CD4-positive, alpha-beta memory T cell (primary cell): Measurements from ENCODE around the gene MXRA8. TPM values are rescaled to one million over a fixed set of nuclear protein-coding genes. Genes with fewer than 3 reads are reported as not detected.

ENCODE experiments used
- CTCF ChIA-PET: fragments of 350-600 bp; sonication (Branson Sonifier 250); formaldehyde crosslinking; loops from one replicate; lab custom pipeline; 2021; ENCODE audit warnings: inconsistent platforms; ENCODE audit not compliant: partially characterized antibody; lab: Charles Lee
- POLR2A ChIA-PET: fragments of 350-600 bp; sonication (Branson Sonifier 250); formaldehyde crosslinking; loops from one replicate; lab custom pipeline; 2021; ENCODE audit not compliant: partially characterized antibody; lab: Charles Lee
- DNase-seq, 5 donors: peaks; one replicate each; pipeline versions ENCODE4 v3.0.0 to v3.0.0-alpha.2; 2020 to 2022; ENCODE audit warnings: mixed read lengths in 1 of 5
- H3K27ac ChIP-seq: one replicate; pipeline ENCODE4 v1.7.0; 2013; ENCODE audit warnings: low read depth, low read length
- H3K27me3 ChIP-seq: 2 replicates; pipeline ENCODE4 v1.7.0; 2013; ENCODE audit warnings: mild to moderate bottlenecking, low read length, moderate library complexity; ENCODE audit not compliant: insufficient read depth
- H3K36me3 ChIP-seq: 2 replicates; pipeline ENCODE4 v1.7.0; 2013; ENCODE audit warnings: mild to moderate bottlenecking, low read length, moderate library complexity; ENCODE audit not compliant: insufficient read depth
- H3K4me1 ChIP-seq: 2 replicates; pipeline ENCODE4 v1.7.0; 2013; ENCODE audit warnings: mild to moderate bottlenecking, low read length, moderate library complexity; ENCODE audit not compliant: insufficient read depth
- H3K4me3 ChIP-seq, 2 donors: one replicate each; pipeline ENCODE4 v1.7.0; 2013; ENCODE audit warnings: low read length in 2 of 2, mild to moderate bottlenecking in 1 of 2
- H3K9me3 ChIP-seq, 2 donors: one replicate each; pipeline ENCODE4 v1.7.0; 2013; ENCODE audit warnings: low read length in 2 of 2, control low read depth in 1 of 2; ENCODE audit not compliant: control insufficient read depth in 1 of 2
- H3K27ac Mint-ChIP-seq, 7 donors: one replicate each; pipeline ENCODE4 v1.8.0; 2020 to 2021; ENCODE audit warnings: mixed read lengths in 7 of 7, mild to moderate bottlenecking in 6 of 7, inconsistent platforms in 3 of 7, moderate library complexity in 3 of 7
- H3K27me3 Mint-ChIP-seq, 2 donors: one replicate each; pipeline ENCODE4 v1.8.0; 2020 to 2021; ENCODE audit warnings: mixed read lengths in 2 of 2
- H3K36me3 Mint-ChIP-seq, 2 donors: one replicate each; pipeline ENCODE4 v1.8.0; 2020 to 2021; ENCODE audit warnings: mixed read lengths in 2 of 2, inconsistent platforms in 1 of 2, mild to moderate bottlenecking in 1 of 2
- H3K4me1 Mint-ChIP-seq, 4 donors: one replicate each; pipeline ENCODE4 v1.8.0; 2020 to 2021; ENCODE audit warnings: mixed read lengths in 4 of 4, mild to moderate bottlenecking in 1 of 4
- H3K4me3 Mint-ChIP-seq, 8 donors: one replicate each; pipeline ENCODE4 v1.8.0; 2020 to 2021; ENCODE audit warnings: mixed read lengths in 8 of 8, mild to moderate bottlenecking in 7 of 8, moderate library complexity in 6 of 8, inconsistent platforms in 3 of 8
- H3K9me3 Mint-ChIP-seq, 8 donors: one replicate each; pipeline ENCODE4 v1.8.0; 2020 to 2021; ENCODE audit warnings: mixed read lengths in 8 of 8, mild to moderate bottlenecking in 5 of 8, inconsistent platforms in 3 of 8, moderate library complexity in 1 of 8
- intact Hi-C: fragments of 100-400 bp; cut with micrococcal nuclease; formaldehyde crosslinking; loops from one replicate; pipeline ENCODE4 v1.15.1; 2023
- polyA plus RNA-seq, 2 donors: library from polyadenylated mRNA; unstranded; fragments of 300-500 nt; fragmentation: Illumina TruSeq; gene quantifications; one replicate each; pipeline ENCODE4 v1.2.3, GENCODE V29; 2021
- total RNA-seq, 2 experiments: library from RNA; stranded (reverse); gene quantifications; one replicate each; pipeline ENCODE4 v1.2.3, GENCODE V29; 2021

MXRA8 gene
- total and polyA plus RNA-seq, 4 experiments from 2014 or later, result 0.35 to 0.57 TPM; not detected in 2

DNA sequence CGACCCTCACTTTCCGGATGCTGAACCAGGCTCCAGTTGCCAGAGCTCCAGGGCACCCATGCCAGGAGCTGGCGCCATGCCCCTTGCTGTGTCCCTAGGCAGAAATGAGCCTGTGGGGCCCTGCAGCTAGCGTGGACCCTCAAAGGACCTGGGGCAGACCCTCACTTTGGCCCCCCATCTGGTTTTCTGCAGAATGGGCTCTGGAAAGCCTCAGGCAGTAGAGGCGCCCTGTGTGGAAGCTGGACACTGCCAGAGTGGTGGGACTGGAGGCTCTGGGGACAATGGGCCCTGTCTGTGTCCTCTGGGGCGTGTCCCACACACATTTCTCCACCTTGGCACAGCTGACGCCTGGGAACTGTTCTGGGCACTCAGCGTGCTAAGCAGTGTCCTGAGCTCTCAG, 22.9 kb upstream of the MXRA8 start:
- peaks cover 7% of the 10 kb centered on the region for H3K36me3 ChIP-seq
- H3K9me3 Mint-ChIP-seq, result no peaks in the 10 kb centered on the region
- DNase-seq, result no peak
- ChIA-PET CTCF (no interaction called here), POLR2A (interaction anchor here (0.7 to 1.0 kb wide), 2 partner anchors 9 to 18 kb away, joined by 3 read pairs; partner anchors contain the start of gene CCNL2)
- no peak overlapping the region for H3K4me3 Mint-ChIP-seq
- peaks cover 3 to 7% of the 10 kb centered on the region in 2 donors for H3K36me3 Mint-ChIP-seq
- no peaks in the 10 kb centered on the region for H3K9me3 ChIP-seq
- peaks cover 0 to under 1% (median 0%) of the 10 kb centered on the region in 4 donors for H3K4me1 Mint-ChIP-seq
- H3K27ac Mint-ChIP-seq, result no peak overlapping the region
- H3K27ac ChIP-seq, result no peak overlapping the region
- peaks cover under 1% of the 10 kb centered on the region for H3K4me1 ChIP-seq
- H3K4me3 ChIP-seq, result no peak overlapping the region
- intact Hi-C loops, result no loop called here
- H3K27me3 ChIP-seq, result no peaks in the 10 kb centered on the region
- no peaks in the 10 kb centered on the region for H3K27me3 Mint-ChIP-seq

DNA sequence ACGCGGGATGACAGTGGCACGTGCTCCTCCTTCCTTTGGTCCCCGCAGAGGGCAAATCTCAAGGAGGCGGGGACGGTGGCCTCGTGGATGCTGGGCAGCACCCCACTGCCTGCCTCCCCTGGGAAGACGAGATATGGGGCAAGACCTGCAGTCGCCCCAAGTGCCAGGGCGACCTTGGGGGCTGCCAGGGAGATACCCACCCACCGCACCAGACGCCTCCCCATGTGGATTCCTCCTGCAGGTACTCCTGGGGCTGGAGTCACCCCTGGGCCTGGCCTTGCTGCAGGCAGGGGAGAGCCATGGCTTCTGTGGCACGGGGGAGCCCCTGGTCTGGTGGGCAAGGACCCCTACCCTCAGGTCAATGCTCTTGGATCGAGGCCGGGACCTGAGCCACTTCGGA, 22.5 kb upstream of the MXRA8 start:
- CTCF ChIA-PET, result no interaction called here
- H3K36me3 Mint-ChIP-seq, result peaks cover 0 to 3% of the 10 kb centered on the region in 2 donors
- Histone ChIP-seq H3K27me3 (no peaks in the 10 kb centered on the region), H3K27ac (no peak overlapping the region), H3K9me3 (no peaks in the 10 kb centered on the region), H3K36me3 (peaks cover 2% of the 10 kb centered on the region), H3K4me3 (no peak overlapping the region), H3K4me1 (peaks cover 5% of the 10 kb centered on the region)
- H3K4me1 Mint-ChIP-seq, result peaks cover 0 to 4% (median 0%) of the 10 kb centered on the region in 4 donors
- DNase-seq, result no peak
- H3K4me3 Mint-ChIP-seq, result no peak overlapping the region
- intact Hi-C loops, result no loop called here
- H3K27me3 Mint-ChIP-seq, result no peaks in the 10 kb centered on the region
- H3K27ac Mint-ChIP-seq, result no peak overlapping the region
- POLR2A ChIA-PET, result interaction anchor here (1.0 kb wide), 1 partner anchor 10 kb away, joined by 3 read pairs; no protein-coding TSS in a partner anchor
- no peaks in the 10 kb centered on the region for H3K9me3 Mint-ChIP-seq

DNA sequence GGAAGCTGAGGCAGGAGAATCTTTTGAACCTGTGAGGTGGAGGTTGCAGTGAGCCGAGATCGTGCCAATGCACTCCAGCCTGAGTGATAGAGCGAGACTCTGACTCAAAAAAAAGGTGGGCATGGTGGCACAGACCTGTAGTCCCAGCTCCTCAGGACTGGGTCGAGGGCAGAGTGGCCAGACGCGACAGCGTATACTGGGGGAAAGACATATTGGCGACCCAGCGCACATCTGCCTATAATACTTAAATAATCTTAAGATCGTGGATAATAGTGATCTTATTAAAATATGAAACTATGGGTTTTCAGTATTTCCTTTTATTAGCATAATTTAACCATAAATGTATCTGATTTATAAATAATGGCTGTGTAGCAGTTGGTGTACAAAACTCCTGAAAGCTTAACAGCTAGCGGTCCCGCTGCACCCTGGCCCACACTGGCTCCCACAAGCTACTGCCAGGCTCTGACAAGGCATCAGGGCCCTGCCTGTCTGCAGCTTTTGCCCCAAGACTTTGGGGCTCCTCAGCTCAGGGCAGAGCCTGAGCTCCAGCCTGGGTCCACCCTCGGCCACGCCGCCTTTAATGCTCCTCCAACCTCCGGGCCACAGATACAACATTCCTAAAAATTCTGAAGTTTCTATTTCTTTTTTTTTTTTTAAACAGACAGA, 19.3 kb upstream of the MXRA8 start:
- H3K4me1 Mint-ChIP-seq, result peaks cover 5 to 25% (median 12%) of the 10 kb centered on the region in 4 donors
- H3K27me3 Mint-ChIP-seq, result no peaks in the 10 kb centered on the region
- no peak for DNase-seq
- ChIA-PET CTCF (no interaction called here), POLR2A (interaction anchor here (0.6 to 10.2 kb wide), 6 partner anchors 12 to 545 kb away, joined by 3 to 149 read pairs (median 4); partner anchors contain the start of genes CCNL2, MRPL20, TAS1R3 and TTLL10)
- Histone ChIP-seq H3K36me3 (no peaks in the 10 kb centered on the region), H3K9me3 (no peaks in the 10 kb centered on the region), H3K27me3 (no peaks in the 10 kb centered on the region), H3K4me1 (peaks cover 24% of the 10 kb centered on the region), H3K27ac (no peak overlapping the region), H3K4me3 (no peak overlapping the region)
- peaks cover 0 to 12% of the 10 kb centered on the region in 2 donors for H3K36me3 Mint-ChIP-seq
- intact Hi-C loops, result no loop called here
- no peak overlapping the region for H3K27ac Mint-ChIP-seq
- H3K4me3 Mint-ChIP-seq, result no peak overlapping the region
- H3K9me3 Mint-ChIP-seq, result no peaks in the 10 kb centered on the region

DNA sequence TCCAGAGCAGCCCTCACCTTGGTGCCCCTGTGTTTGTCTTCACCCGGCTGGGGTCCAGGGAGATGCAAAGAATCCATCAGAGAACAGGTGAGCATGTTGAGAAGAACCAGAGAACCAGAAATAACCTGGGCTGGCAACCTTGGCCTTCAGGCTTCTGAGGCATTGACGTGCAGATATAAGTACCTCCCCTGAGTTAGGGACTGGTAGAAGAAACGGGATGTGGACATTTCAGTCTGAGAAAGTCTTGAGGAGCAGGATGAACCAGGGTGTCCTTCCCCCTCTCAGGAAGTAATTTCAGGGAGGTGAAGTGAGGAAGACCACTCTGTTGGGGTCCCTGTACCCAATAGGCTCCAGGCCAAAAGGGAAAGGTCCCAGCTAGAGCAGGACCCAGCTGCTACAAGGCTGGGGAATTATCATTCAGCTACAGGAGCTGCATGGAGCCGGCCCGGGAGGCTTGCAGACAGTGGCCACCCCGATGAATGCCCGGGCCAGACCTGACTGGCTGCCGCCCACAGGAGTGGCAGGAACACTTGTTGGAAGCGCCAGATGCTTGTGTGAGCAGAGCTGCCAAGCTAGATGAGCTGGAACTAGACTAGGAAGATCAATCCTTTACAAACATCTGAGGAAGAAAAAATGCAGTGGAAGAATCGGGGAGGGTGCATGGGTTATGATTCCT, 18.3 kb upstream of the MXRA8 start:
- POLR2A ChIA-PET, result interaction anchor here (0.7 to 10.2 kb wide), 8 partner anchors 10 to 479 kb away, joined by 3 to 149 read pairs (median 8); partner anchors contain the start of genes CCNL2 and MRPL20
- Histone ChIP-seq H3K27ac (no peak overlapping the region), H3K9me3 (no peaks in the 10 kb centered on the region), H3K27me3 (no peaks in the 10 kb centered on the region), H3K4me1 (peaks cover 34% of the 10 kb centered on the region), H3K36me3 (no peaks in the 10 kb centered on the region), H3K4me3 (no peak overlapping the region)
- no peaks in the 10 kb centered on the region for H3K9me3 Mint-ChIP-seq
- CTCF ChIA-PET, result no interaction called here
- peak overlapping the region in 7 of 8 donors; percentile 20 to 93 (median 53) for H3K4me3 Mint-ChIP-seq
- DNase-seq, result no peak
- H3K4me1 Mint-ChIP-seq, result peaks cover 6 to 29% (median 15%) of the 10 kb centered on the region in 4 donors
- H3K36me3 Mint-ChIP-seq, result peaks cover 0 to 12% of the 10 kb centered on the region in 2 donors
- peak overlapping the region in 4 of 7 donors; percentile 43 to 82 (median 56) for H3K27ac Mint-ChIP-seq
- intact Hi-C loops, result no loop called here
- H3K27me3 Mint-ChIP-seq, result no peaks in the 10 kb centered on the region

DNA sequence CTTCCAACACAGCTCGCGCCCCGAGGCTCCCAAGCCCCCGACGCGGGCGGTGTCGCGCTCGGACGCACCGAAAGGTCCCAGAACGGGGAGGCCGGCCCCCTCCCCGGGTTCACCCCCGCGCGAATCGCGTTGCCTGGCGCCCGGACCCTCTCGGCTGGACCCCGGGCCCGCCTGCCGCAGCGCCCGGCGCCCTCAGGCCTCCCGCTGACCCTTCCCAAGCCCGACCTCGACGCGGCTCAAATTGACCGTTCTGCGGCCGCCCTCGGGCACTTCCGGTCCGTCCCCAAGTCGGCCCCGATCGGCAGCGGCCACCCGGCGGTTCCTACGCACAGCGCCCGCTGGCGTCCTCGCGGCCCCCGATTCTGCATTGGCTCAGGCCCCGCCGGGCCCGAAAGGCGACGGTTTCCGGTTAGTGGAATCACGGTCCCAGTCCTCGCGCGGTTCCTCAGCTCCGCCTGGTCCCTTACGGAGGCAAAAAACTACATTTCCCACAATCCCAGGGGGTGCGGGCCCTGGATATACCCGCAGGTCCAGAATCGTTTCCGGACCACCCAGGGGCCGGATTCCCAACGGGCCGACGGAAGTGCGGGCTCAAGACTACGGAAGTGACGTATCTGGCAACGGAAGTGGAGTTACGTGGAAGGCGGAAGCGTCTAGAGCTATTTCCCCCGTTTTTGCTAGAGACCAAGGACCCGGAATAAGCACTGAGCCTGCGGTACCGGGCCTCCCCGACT, 16.7 kb upstream of the MXRA8 start, which contains the start of gene AURKAIP1:
Gene AURKAIP1, minus strand, starts transcription at position 279 of the 734 bp plus-strand sequence. CDS start 451 bp downstream, outside the sequence.
- Histone ChIP-seq H3K9me3 (no peaks in the 10 kb centered on the region), H3K27me3 (no peaks in the 10 kb centered on the region), H3K27ac (peak within 1 kb of the TSS; percentile 88), H3K4me1 (peaks cover 46% of the 10 kb centered on the region), H3K36me3 (no peaks in the 10 kb centered on the region), H3K4me3 (peak within 1 kb of the TSS; percentile 42 to 73)
- no peaks in the 10 kb centered on the region for H3K9me3 Mint-ChIP-seq
- peak within 1 kb of the TSS in 6 of 7 donors; percentile 93 to 99 (median 98) for H3K27ac Mint-ChIP-seq
- peaks cover 6 to 44% (median 26%) of the 10 kb centered on the region in 4 donors for H3K4me1 Mint-ChIP-seq
- peak; percentile 95 to 98 (median 97) for DNase-seq
- CTCF ChIA-PET, result interaction anchor here (1.1 to 1.6 kb wide), 5 partner anchors 24 to 239 kb away, joined by 3 to 6 read pairs (median 5); partner anchors contain the start of gene CCNL2
- peaks cover 0 to 16% of the 10 kb centered on the region in 2 donors for H3K36me3 Mint-ChIP-seq
- POLR2A ChIA-PET, result interaction anchor here (0.6 to 10.2 kb wide), 26 partner anchors 10 to 880 kb away, joined by 3 to 149 read pairs (median 4); partner anchors contain the start of genes B3GALT6, C1orf159, CCNL2 and ISG15
- no peaks in the 10 kb centered on the region for H3K27me3 Mint-ChIP-seq
- H3K4me3 Mint-ChIP-seq, result peak within 1 kb of the TSS; percentile 86 to 96 (median 92)
- intact Hi-C loops, result loop anchor here (1.0 to 2.0 kb wide), 6 partner anchors 24 to 259 kb away; partner anchors contain the start of genes C1orf159, CCNL2, CPTP and INTS11

DNA sequence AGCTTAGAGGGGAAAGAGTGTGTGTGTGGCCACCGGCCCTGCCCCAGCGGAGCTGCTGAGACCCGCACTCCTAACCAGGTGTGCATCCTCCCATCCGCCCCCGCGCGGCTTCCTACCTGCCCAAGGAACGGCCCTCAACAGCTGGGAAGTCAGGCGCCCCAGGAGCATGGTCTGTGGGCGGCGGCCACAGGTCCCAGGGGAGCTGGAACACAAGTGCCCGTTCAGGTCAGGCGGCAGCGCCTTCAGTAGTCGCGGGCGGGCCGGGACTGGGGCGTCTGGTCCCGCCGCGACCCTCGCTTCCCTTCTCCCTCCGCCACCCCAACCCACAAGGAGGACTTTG, 16.2 kb upstream of the MXRA8 start:
- ChIA-PET POLR2A (interaction anchor here (0.6 to 10.2 kb wide), 20 partner anchors 9 to 881 kb away, joined by 3 to 149 read pairs (median 6); partner anchors contain the start of genes B3GALT6, C1orf159, CCNL2 and MIB2), CTCF (interaction anchor here (1.1 to 1.6 kb wide), 4 partner anchors 25 to 240 kb away, joined by 3 to 6 read pairs (median 6); partner anchors contain the start of gene CCNL2)
- Mint-ChIP-seq H3K27ac (peak overlapping the region in 6 of 7 donors; percentile 78 to 98 (median 86)), H3K4me3 (peak overlapping the region; percentile 75 to 95 (median 82)), H3K9me3 (no peaks in the 10 kb centered on the region), H3K4me1 (peaks cover 6 to 45% (median 28%) of the 10 kb centered on the region in 4 donors), H3K27me3 (no peaks in the 10 kb centered on the region), H3K36me3 (peaks cover 0 to 16% of the 10 kb centered on the region in 2 donors)
- H3K4me3 ChIP-seq, result peak overlapping the region; percentile 42 to 73
- H3K4me1 ChIP-seq, result peaks cover 46% of the 10 kb centered on the region
- H3K27ac ChIP-seq, result peak overlapping the region; percentile 88
- no peaks in the 10 kb centered on the region for H3K9me3 ChIP-seq
- H3K36me3 ChIP-seq, result no peaks in the 10 kb centered on the region
- H3K27me3 ChIP-seq, result no peaks in the 10 kb centered on the region
- peak in 1 of 5 donors; percentile 21 for DNase-seq
- intact Hi-C loops, result loop anchor here (2.0 kb wide), 1 partner anchor 50 kb away; the partner anchor contains the start of genes CPTP and INTS11
